NCI-H128 (cell line): ENCODE data around the gene FAM174C.
"Not testable (repeated sequence)": the region's sequence is repeated elsewhere in the genome, so short reads cannot be mapped to it uniquely, and the experiment has no call there.

Experiments used
- DNase-seq: peaks from one replicate; lab custom pipeline; 2025; ENCODE audit not compliant: unreplicated experiment; lab: John Stamatoyannopoulos, UW

FAM174C gene

DNA sequence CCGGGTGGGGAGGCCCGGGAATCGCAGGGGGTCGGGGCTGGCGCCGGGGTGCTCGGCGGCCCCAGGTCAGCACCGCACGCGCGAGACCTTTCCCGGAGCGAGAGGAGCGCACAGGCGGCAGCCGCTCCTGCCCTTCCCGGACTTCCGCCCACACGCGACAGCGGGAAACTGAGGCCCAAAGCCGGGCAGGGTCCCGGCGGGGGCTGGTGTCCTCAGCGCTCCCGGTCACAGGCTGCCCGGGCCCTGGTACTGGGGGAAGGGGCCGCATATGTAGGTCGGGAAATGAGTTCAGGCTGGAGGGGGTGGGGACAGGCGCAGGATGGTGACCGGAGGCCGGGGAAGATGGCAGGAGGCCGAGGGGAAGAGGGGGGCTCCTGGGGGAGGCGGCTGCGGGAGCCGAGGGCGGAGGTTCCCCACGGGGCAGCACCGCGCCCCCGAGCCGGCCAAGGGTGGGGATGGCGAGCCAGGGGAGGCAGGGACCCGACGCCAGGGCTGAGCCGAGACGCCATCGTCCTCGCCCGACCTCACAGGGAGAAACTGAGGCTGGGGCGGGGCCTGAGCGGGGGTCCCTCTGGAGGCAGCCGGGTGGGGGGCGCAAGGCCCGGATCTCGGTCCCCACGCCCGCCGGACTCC lies 38.2 kb upstream of the FAM174C start:
- no peak for DNase-seq

DNA sequence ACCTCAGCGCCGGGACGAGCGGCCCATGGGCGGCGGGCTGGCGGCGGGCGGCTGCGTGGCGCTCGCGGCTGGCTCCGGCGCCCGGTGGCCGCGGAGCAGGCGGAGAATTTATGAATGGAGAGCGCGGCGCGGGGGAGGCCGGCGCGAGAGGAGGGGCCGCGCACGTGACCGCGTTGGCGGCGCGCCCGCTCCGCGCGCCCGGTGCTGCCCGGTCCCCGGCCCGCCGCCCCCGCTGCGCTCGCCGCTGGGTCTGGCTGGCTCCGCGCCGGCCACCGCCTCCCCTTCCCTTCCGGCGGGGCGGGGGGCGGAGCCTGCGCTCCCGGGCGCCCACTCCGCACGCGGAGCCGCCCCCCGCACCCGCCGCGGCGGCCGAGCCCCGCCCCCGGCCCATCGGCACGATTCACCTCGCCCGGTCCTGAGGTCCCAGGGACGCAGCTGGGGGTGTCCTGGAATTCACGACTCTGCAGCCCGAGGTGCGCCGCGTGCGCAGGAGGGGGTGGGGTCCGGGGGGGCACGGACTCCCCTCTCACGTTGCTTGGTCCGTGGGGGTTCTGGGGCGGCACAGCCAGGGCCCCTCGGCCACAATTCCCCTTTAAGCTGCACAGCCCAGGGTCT lies 37.5 kb upstream of the FAM174C start, which contains the start of gene CBARP:
CBARP (minus strand) TSS at position 252 of the 615 bp plus-strand sequence. CDS start 1,905 bp downstream, outside the sequence.
- DNase-seq = no peak

GRCh38 chr19:1238369-1239303 lies 36.7 kb upstream of the FAM174C start:
- DNase-seq = no peak

GRCh38 chr19:1239420-1239795 lies 35.9 kb upstream of the FAM174C start:
- DNase-seq = no peak

GRCh38 chr19:1239796-1240737 lies 35.3 kb upstream of the FAM174C start:
- DNase-seq = peak; percentile 80

DNA sequence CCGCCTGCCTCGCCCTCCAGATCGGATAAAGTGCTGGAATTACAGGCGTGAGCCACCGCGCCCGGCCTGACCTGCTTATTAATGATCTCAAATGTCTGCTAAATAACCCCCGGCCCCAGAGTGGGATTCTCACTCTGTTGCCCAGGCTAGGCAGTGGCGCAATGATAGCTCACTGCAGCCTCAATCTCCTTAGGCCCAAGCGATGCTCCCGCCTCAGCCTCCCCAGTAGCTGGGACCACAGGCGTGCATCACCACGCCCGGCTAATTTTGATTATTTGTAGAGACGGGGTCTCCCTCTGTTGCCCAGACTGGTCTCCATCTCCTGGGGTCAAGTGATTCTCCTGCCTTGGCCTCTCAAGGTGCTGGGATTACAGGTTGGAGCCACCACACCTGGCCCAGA lies 34.4 kb upstream of the FAM174C start:
- no peak for DNase-seq

GRCh38 chr19:1241417-1242095 lies 33.8 kb upstream of the FAM174C start, which contains the start of gene ATP5F1D:
Gene ATP5F1D, plus strand, starts transcription at chr19:1241751. Its CDS starts 100 bp downstream, at chr19:1241851.
- DNase-seq = peak; percentile 87

GRCh38 chr19:1243768-1244692 lies 31.3 kb upstream of the FAM174C start:
- DNase-seq = peak; percentile 44

- DNase-seq = no peak
Observed at GRCh38 chr19:1244693-1245451, 30.5 kb upstream of the FAM174C start.

DNA sequence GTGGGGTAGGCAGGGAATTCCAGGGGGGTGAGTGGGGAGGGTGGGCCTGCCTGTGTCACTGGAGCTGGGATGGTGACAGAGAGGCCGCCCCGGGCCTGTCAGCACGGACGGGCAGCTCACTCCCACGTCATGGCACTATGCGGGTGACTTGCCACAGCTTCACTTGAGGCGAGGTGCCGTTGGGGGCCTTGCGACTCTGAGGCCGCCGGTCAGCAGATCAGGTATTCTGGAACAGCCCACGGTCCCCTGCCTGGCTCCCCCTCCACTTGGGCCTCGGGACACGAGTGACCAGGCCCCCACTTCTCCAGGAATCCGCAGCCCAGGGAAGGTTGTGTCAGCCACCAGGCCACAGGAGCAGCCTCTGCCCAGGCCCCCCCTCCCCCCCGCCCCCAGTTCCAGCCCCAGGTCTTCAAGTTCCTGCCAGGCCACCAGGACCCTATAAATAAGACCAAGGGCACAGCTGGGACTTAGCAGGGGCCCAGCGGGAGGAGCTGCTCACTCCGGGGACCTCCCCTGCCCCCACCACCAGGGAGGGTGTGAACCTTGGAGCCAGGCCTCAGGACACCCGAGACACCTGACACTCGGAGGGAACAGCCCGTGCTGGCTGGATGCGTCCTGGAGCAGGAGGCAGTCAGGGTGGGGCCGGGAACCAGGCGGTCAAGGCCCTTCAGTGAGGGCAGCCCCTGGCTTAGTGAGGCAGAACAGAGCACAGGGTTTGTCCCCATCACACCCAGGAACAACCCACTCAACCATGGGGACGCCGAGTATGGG lies 29.7 kb upstream of the FAM174C start:
- no peak for DNase-seq

DNA sequence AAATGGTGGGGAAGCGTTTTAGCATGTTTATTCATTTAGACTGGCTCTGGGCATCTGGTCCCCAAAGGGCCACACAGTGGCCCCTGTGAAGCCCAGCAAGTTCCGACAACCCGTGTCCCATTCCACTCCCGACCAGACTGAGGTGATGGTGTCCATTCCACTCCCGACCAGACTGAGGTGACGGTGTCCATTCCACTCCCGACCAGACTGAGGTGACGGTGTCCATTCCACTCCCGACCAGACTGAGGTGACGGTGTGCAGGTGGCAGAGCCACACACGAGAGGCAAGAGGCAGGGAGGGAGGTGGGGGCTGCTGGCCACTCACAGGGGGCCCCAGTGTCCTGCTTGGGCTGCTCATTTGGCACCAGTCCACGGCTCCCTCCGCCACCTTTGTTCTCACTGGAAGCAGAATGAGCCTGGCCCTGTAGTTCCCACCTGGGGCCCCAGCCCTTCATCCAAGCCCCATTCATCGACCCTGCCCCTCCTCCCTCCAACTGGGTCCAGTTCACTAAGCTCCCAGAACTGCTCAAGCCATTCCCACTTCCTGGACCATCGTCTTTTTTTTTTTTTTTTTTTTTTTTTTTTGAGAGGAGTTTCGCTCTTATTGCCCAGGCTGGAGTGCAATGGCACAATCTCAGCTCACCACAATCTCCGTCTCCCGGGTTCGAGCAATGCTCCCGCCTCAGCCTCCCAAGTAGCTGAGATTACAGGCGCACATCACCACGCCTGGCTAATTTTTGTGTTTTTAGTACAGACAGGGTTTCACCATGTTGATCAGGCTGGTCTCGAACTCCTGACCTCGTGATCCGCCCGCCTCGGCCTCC lies 28.9 kb upstream of the FAM174C start:
- DNase-seq = not testable (repeated sequence)

DNA sequence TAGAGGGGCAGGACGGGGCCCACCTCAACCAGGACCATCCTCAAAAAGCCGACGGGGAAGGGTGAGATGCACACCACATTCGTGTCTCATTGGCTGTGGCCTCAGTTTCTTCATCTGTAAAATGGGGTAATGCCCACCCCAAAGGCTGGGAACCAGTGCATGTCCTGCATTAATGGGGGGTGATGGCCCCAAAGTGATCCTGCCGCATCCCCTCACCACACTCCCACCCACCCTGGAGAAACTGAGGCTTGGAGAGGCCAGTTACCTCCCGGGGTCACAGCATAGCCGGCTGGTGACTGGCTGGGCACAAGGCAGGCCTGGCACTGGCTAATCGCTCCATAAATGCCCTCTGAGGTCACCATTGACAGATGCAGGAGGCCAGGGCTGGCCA lies 27.6 kb upstream of the FAM174C start:
- no peak for DNase-seq

- no peak for DNase-seq
Observed at GRCh38 chr19:1248139-1248785, 27.1 kb upstream of the FAM174C start, which contains the start of gene MIDN. Gene MIDN, plus strand, starts transcription at chr19:1248583. Its CDS starts 1,714 bp downstream, at chr19:1250297.

DNA sequence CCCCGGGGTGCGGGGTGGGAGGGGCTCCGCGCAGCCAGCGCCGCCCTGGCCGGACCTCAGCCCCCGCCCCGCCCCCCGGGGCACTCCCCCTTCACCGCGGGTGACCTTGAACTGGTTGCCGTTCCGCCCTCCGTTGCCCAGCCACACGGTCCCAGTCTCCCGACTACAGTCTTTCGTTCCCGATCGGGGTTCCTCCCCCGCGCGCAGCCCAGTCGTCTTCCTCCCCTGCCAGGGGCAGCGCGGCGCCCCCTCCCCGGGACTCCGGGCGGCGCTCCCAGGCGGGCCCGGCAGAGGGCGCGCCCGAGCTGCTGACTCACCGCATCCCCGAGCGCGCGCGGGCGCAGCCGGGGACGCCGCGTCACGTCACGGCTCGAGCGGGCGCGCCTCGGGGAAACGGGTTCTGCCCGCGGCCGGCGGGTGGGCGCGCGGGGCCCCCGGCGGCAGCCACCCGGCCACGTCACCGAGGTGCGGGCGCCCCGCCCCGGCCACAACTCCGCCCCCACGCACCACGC lies 26.5 kb upstream of the FAM174C start:
- DNase-seq = peak; percentile 42

DNA sequence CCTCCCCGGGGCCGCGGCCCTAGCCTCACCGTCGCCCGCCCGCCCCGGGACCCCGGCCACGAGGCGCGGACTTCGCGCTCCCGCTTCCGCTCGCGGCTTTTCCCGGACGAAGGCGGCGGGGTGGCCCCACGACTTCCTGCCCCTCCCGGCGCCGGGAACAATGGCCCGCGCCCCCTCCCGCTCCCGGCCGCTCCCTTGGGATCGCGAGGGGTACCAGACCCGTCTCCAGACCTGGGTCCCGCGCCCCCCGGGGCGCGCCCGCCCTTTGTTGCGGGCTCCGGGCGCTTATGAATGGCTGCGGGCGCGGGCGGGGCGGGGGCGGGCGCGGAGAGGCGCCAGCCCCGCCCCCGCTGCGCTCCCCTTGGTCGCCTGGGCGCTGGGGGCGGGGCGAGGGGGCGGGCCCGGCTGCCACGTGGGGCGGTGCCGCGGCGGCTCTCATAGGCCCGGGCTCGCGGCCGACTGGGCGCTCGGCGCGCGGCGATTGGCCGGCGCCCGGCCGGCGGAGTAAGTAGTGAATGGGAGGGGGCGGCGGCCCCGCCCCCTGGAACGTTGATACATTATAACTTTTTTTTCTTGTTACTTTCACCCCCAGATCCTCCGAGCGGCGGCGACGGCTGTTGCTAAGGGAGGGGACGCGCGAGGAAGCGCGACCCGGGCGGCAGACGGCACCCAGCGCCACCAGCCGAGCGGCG lies 25.9 kb upstream of the FAM174C start:
- peak; percentile 90 for DNase-seq
